Measurements from ENCODE around the gene LTB4R2. TPM values are rescaled to one million over a fixed set of nuclear protein-coding genes. Genes with fewer than 3 reads are reported as not detected.

Gene LTB4R2
- total RNA-seq, 1 experiment from 2014 or later: 15.0 TPM

GRCh38 chr14:24261969-24262327 lies 48.0 kb upstream of the LTB4R2 start:
- no peak for TF ChIP-seq CTCF (conservative IDR thresholded peaks at IDR 0.05)
- no peak for TF ChIP-seq EZH2 (IDR thresholded peaks at IDR 0.05; ENCODE audit: low read depth)
- H3K27ac ChIP-seq: no peak overlapping the region
- ChIA-PET POLR2A (ENCODE audit: unreplicated experiment) (no interaction called here), CTCF (no interaction called here)
- no peak overlapping the region for H3K4me2 ChIP-seq
- intact Hi-C loops (cut with micrococcal nuclease; ENCODE audit: unreplicated experiment): no loop called here
- H3K9me3 ChIP-seq (ENCODE audit: insufficient read depth, low read depth): no peaks in the 10 kb centered on the region
- H2AFZ ChIP-seq: no peak overlapping the region
- no peaks in the 10 kb centered on the region for H3F3A ChIP-seq (ENCODE audit: insufficient read depth, low read depth)
- no TSS peak for BruUV-seq (replicated peaks)
- no peaks in the 10 kb centered on the region for H3K9me2 ChIP-seq (ENCODE audit: insufficient read depth)
- no peaks in the 10 kb centered on the region for H4K20me1 ChIP-seq (ENCODE audit: insufficient read depth)
- H3K36me3 ChIP-seq (ENCODE audit: low read depth): no peaks in the 10 kb centered on the region
- no peak for DNase-seq
- no peak overlapping the region for H3K4me3 ChIP-seq
- H3K4me1 ChIP-seq (replicated peaks; ENCODE audit: insufficient read depth): no peaks in the 10 kb centered on the region
- no peaks in the 10 kb centered on the region for H3K79me2 ChIP-seq (ENCODE audit: low read depth)
- no peaks in the 10 kb centered on the region for H3K27me3 ChIP-seq (ENCODE audit: insufficient read depth, low read depth)

- Histone ChIP-seq H3K27ac (no peak within 1 kb of the TSS), H3K27me3 (ENCODE audit: insufficient read depth, low read depth) (no peaks in the 10 kb centered on the region), H4K20me1 (ENCODE audit: insufficient read depth) (no peaks in the 10 kb centered on the region), H3K36me3 (ENCODE audit: low read depth) (no peaks in the 10 kb centered on the region), H3F3A (ENCODE audit: insufficient read depth, low read depth) (no peaks in the 10 kb centered on the region), H2AFZ (no peak within 1 kb of the TSS), H3K4me2 (no peak within 1 kb of the TSS), H3K79me2 (ENCODE audit: low read depth) (no peaks in the 10 kb centered on the region), H3K4me3 (no peak within 1 kb of the TSS), H3K9me2 (ENCODE audit: insufficient read depth) (no peaks in the 10 kb centered on the region), H3K4me1 (replicated peaks; ENCODE audit: insufficient read depth) (no peaks in the 10 kb centered on the region), H3K9me3 (ENCODE audit: insufficient read depth, low read depth) (no peaks in the 10 kb centered on the region)
- ChIA-PET POLR2A (ENCODE audit: unreplicated experiment) (no interaction called here), CTCF (interaction anchor here (1.2 kb wide), 1 partner anchor 11 kb away, joined by 3 read pairs; no protein-coding TSS in a partner anchor)
- BruUV-seq (replicated peaks): no TSS peak
- TF ChIP-seq EZH2 (IDR thresholded peaks at IDR 0.05; ENCODE audit: low read depth) (no peak), CTCF (conservative IDR thresholded peaks at IDR 0.05) (no peak)
- DNase-seq: peak in 1 of 2 experiments; percentile 29
- intact Hi-C loops (cut with micrococcal nuclease; ENCODE audit: unreplicated experiment): no loop called here
Measured at GRCh38 chr14:24262821-24263733, 46.9 kb upstream of the LTB4R2 start, which contains the start of gene TGM1. Gene TGM1, minus strand, starts transcription at chr14:24263177. Its CDS starts 825 bp downstream, at chr14:24262352.

- ChIA-PET POLR2A (ENCODE audit: unreplicated experiment) (interaction anchor here (0.5 kb wide), 1 partner anchor 116 kb away, joined by 8 read pairs; no protein-coding TSS in a partner anchor), CTCF (interaction anchor here (1.2 kb wide), 1 partner anchor 10 kb away, joined by 3 read pairs; no protein-coding TSS in a partner anchor)
- no peak overlapping the region for H2AFZ ChIP-seq
- H3K27me3 ChIP-seq (ENCODE audit: insufficient read depth, low read depth): no peaks in the 10 kb centered on the region
- H3K79me2 ChIP-seq (ENCODE audit: low read depth): no peaks in the 10 kb centered on the region
- TF ChIP-seq EZH2 (IDR thresholded peaks at IDR 0.05; ENCODE audit: low read depth) (no peak), CTCF (conservative IDR thresholded peaks at IDR 0.05) (no peak)
- no TSS peak for BruUV-seq (replicated peaks)
- H4K20me1 ChIP-seq (ENCODE audit: insufficient read depth): no peaks in the 10 kb centered on the region
- no peaks in the 10 kb centered on the region for H3K36me3 ChIP-seq (ENCODE audit: low read depth)
- peak in 1 of 2 experiments; percentile 16 for DNase-seq
- intact Hi-C loops (cut with micrococcal nuclease; ENCODE audit: unreplicated experiment): no loop called here
- no peaks in the 10 kb centered on the region for H3K4me1 ChIP-seq (replicated peaks; ENCODE audit: insufficient read depth)
- H3F3A ChIP-seq (ENCODE audit: insufficient read depth, low read depth): no peaks in the 10 kb centered on the region
- no peaks in the 10 kb centered on the region for H3K9me2 ChIP-seq (ENCODE audit: insufficient read depth)
- no peak overlapping the region for H3K4me3 ChIP-seq
- no peaks in the 10 kb centered on the region for H3K9me3 ChIP-seq (ENCODE audit: insufficient read depth, low read depth)
- H3K4me2 ChIP-seq: no peak overlapping the region
- H3K27ac ChIP-seq: no peak overlapping the region
Measured at GRCh38 chr14:24263848-24264247, 46.1 kb upstream of the LTB4R2 start.

Data from PC-9 (cell line).